HG03432 (cell line): ENCODE measurements around the gene VAV2.
A peak's percentile ranks its signal among the peaks of the same experiment; 100 is the strongest.

Experiments
- ATAC-seq: cut with Tn5 transposase; IDR thresholded peaks from one replicate; pipeline ENCODE4 v1.9.1; 2021; ENCODE audit warnings: mild to moderate bottlenecking, moderate library complexity; ENCODE audit not compliant: unreplicated experiment

VAV2 gene

GRCh38 chr9:133805876-133806622 lies 186.1 kb downstream of the VAV2 start:
- ATAC-seq, result no peak

- no peak for ATAC-seq
Observed at GRCh38 chr9:133804199-133804598, 187.9 kb downstream of the VAV2 start.

GRCh38 chr9:133803745-133804144 lies 188.4 kb downstream of the VAV2 start:
- ATAC-seq, result no peak

GRCh38 chr9:133803028-133803585 lies 189.0 kb downstream of the VAV2 start:
- no peak for ATAC-seq

GRCh38 chr9:133801739-133802138 lies 190.4 kb downstream of the VAV2 start:
- ATAC-seq, result no peak

GRCh38 chr9:133800266-133800665 lies 191.9 kb downstream of the VAV2 start:
- no peak for ATAC-seq

- no peak for ATAC-seq
Observed at GRCh38 chr9:133799716-133800115, 192.4 kb downstream of the VAV2 start.

GRCh38 chr9:133799106-133799505 lies 193.0 kb downstream of the VAV2 start:
- no peak for ATAC-seq

GRCh38 chr9:133798160-133798559 lies 194.0 kb downstream of the VAV2 start:
- no peak for ATAC-seq

GRCh38 chr9:133797406-133798105 lies 194.6 kb downstream of the VAV2 start:
- no peak for ATAC-seq

GRCh38 chr9:133796562-133796961 lies 195.6 kb downstream of the VAV2 start:
- no peak for ATAC-seq

- ATAC-seq, result no peak
Observed at GRCh38 chr9:133795049-133795448, 197.1 kb downstream of the VAV2 start.

GRCh38 chr9:133794016-133794760 lies 197.9 kb downstream of the VAV2 start:
- no peak for ATAC-seq

GRCh38 chr9:133793471-133793870 lies 198.7 kb downstream of the VAV2 start:
- no peak for ATAC-seq

- ATAC-seq, result peak; percentile 64
Observed at GRCh38 chr9:133792721-133793470, 199.2 kb downstream of the VAV2 start.

- ATAC-seq, result no peak
Observed at GRCh38 chr9:133791735-133792649, 200.1 kb downstream of the VAV2 start.

- no peak for ATAC-seq
Observed at GRCh38 chr9:133791069-133791468, 201.1 kb downstream of the VAV2 start.

GRCh38 chr9:133789778-133790177 lies 202.3 kb downstream of the VAV2 start:
- ATAC-seq, result no peak

GRCh38 chr9:133788819-133789717 lies 203.1 kb downstream of the VAV2 start:
- ATAC-seq, result no peak
